ENCODE data around the gene BEND3. TPM values are rescaled to one million over a fixed set of nuclear protein-coding genes. Genes with fewer than 3 reads are reported as not detected.
"Not testable (repeated sequence)": the region's sequence is repeated elsewhere in the genome, so short reads cannot be mapped to it uniquely, and the experiment has no call there.

The BEND3 gene
- total RNA-seq, 4 donors from 2014 or later: 1.1 to 3.2 (median 1.5) TPM

- no peak overlapping the region for H3K27ac ChIP-seq
- no peak for TF ChIP-seq EP300 (IDR thresholded peaks at IDR 0.05)
- TF ChIP-seq POLR2AphosphoS5 (IDR thresholded peaks at IDR 0.05): no peak
- TF ChIP-seq POLR2A (IDR thresholded peaks at IDR 0.05): no peak
- no peak for TF ChIP-seq CTCF (IDR thresholded peaks at IDR 0.05)
- H3K36me3 ChIP-seq: peaks cover 0 to 9% of the 10 kb centered on the region in 2 donors
- no peak overlapping the region for H3K4me3 ChIP-seq
- no peaks in the 10 kb centered on the region for H3K27me3 ChIP-seq
- no peaks in the 10 kb centered on the region for H3K9me3 ChIP-seq
- H3K4me1 ChIP-seq: no peaks in the 10 kb centered on the region
- 71 to 75% methylated on average over 10 to 12 of the region's 12 CpGs for WGBS, 2 donors (ENCODE audit: low coverage in 1 of 2)
- ATAC-seq: no peak
These were observed 39.0 kb upstream of the BEND3 start for GRCh38 chr6:107154131-107154800.

GRCh38 chr6:107152638-107153430 is 37.5 kb upstream of the BEND3 start:
- Histone ChIP-seq H3K36me3 (peaks cover 0 to 9% of the 10 kb centered on the region in 2 donors), H3K4me3 (no peak overlapping the region), H3K27me3 (no peaks in the 10 kb centered on the region), H3K27ac (no peak overlapping the region), H3K4me1 (no peaks in the 10 kb centered on the region), H3K9me3 (no peaks in the 10 kb centered on the region)
- 80 to 89% methylated on average over 8 of the region's 8 CpGs for WGBS, 2 donors (ENCODE audit: low coverage in 1 of 2)
- ATAC-seq: no peak
- TF ChIP-seq CTCF (IDR thresholded peaks at IDR 0.05) (no peak), EP300 (IDR thresholded peaks at IDR 0.05) (no peak)

GRCh38 chr6:107144666-107145065 is 29.4 kb upstream of the BEND3 start:
- Histone ChIP-seq H3K4me1 (peaks cover 0 to 5% (median 0%) of the 10 kb centered on the region in 3 donors), H3K27ac (no peak overlapping the region), H3K27me3 (no peaks in the 10 kb centered on the region), H3K9me3 (no peaks in the 10 kb centered on the region), H3K36me3 (no peaks in the 10 kb centered on the region), H3K4me3 (no peak overlapping the region)
- TF ChIP-seq EP300 (IDR thresholded peaks at IDR 0.05): no peak
- no peak for TF ChIP-seq CTCF (IDR thresholded peaks at IDR 0.05)
- TF ChIP-seq POLR2AphosphoS5 (IDR thresholded peaks at IDR 0.05): no peak
- TF ChIP-seq POLR2A (IDR thresholded peaks at IDR 0.05): no peak
- WGBS, 2 donors (ENCODE audit: low coverage in 1 of 2): 91 to 100% methylated on average over 2 to 4 of the region's 4 CpGs
- no peak for ATAC-seq

DNA sequence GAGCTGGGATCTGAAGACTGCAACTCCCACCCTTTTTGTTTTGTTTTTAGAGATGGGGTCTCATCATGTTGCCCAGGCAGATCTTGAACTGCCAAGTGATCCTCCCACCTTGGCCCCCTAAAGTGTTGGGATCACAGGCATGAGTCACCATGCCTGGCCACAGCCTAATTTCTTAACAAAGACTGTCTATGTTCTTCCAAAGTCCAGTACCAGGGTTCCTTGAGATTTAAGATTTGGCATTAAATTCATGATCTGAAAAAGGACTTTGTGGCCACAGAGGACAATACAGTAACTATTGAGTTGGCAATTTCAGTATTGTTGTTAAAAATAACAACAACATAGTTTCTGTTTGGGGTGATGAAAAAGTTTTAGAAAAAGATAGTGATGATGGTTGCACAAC is 28.7 kb upstream of the BEND3 start:
- no peak for TF ChIP-seq EP300 (IDR thresholded peaks at IDR 0.05)
- no peak for TF ChIP-seq POLR2A (IDR thresholded peaks at IDR 0.05)
- TF ChIP-seq POLR2AphosphoS5 (IDR thresholded peaks at IDR 0.05): no peak
- no peak for TF ChIP-seq CTCF (IDR thresholded peaks at IDR 0.05)
- H3K27me3 ChIP-seq: no peaks in the 10 kb centered on the region
- H3K9me3 ChIP-seq: no peaks in the 10 kb centered on the region
- no peaks in the 10 kb centered on the region for H3K36me3 ChIP-seq
- no peak overlapping the region for H3K4me3 ChIP-seq
- ATAC-seq: no peak
- H3K4me1 ChIP-seq: peaks cover 0 to 5% (median 0%) of the 10 kb centered on the region in 3 donors
- H3K27ac ChIP-seq: no peak overlapping the region

GRCh38 chr6:107140581-107140980 is 25.3 kb upstream of the BEND3 start:
- peaks cover 0 to 5% (median 0%) of the 10 kb centered on the region in 3 donors for H3K4me1 ChIP-seq
- H3K36me3 ChIP-seq: no peaks in the 10 kb centered on the region
- no peak overlapping the region for H3K4me3 ChIP-seq
- no peak for TF ChIP-seq EP300 (IDR thresholded peaks at IDR 0.05)
- no peak for TF ChIP-seq CTCF (IDR thresholded peaks at IDR 0.05)
- no peak for TF ChIP-seq POLR2A (IDR thresholded peaks at IDR 0.05)
- TF ChIP-seq POLR2AphosphoS5 (IDR thresholded peaks at IDR 0.05): no peak
- 46 to 52% methylated on average over 3 of the region's 3 CpGs for WGBS, 2 donors (ENCODE audit: low coverage in 1 of 2)
- H3K27me3 ChIP-seq: no peaks in the 10 kb centered on the region
- no peak for ATAC-seq
- no peak overlapping the region for H3K27ac ChIP-seq
- H3K9me3 ChIP-seq: no peaks in the 10 kb centered on the region

- not testable (repeated sequence) for H3K27me3 ChIP-seq, H3K9me3 ChIP-seq, H3K27ac ChIP-seq, H3K4me1 ChIP-seq, H3K4me3 ChIP-seq, ATAC-seq, H3K36me3 ChIP-seq
- 88 to 91% methylated on average over 3 of the region's 3 CpGs for WGBS, 2 donors (ENCODE audit: low coverage in 1 of 2)
These were observed 21.0 kb upstream of the BEND3 start for GRCh38 chr6:107136324-107136723.

DNA sequence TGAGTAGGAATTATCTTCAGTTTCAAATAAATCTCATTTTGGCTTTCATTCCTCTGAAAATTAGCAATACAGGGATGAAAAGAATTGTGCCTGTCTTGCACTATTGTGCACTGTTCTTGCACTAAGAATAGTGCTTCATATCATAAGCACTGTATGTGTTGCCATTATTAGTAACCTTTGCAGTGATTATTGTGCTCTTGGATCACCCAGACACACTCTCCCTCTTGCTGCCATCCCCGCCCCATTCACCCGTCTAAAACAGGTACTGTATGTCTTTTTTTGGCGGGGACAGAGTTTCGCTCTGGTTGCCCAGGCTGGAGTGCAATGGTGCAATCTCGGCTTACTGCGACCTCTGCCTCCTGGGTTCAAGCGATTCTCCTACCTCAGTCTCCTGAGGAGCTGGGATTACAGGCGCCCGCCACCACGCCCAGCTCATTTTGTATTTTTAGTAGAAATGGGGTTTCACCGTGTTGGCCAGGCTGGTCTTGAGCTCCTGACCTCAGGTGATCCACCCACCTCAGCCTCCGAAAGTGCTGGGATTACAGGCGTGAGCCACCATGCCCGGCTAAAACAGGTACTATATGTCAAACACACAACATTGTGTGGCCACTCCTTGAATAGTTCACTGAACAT is 19.8 kb upstream of the BEND3 start:
- WGBS, 2 donors (ENCODE audit: low coverage in 1 of 2): 92 to 97% methylated on average over 7 to 9 of the region's 14 CpGs
- H3K9me3 ChIP-seq, H3K36me3 ChIP-seq, H3K27ac ChIP-seq, H3K4me1 ChIP-seq, ATAC-seq, H3K27me3 ChIP-seq, H3K4me3 ChIP-seq: not testable (repeated sequence)
